DMS53 treated with DMSO at 0.1 percent for 48 hours (cell line): ENCODE measurements around the gene TSGA10IP.
A peak's percentile ranks its signal among the peaks of the same experiment; 100 is the strongest.
"Not testable (repeated sequence)": the region's sequence is repeated elsewhere in the genome, so short reads cannot be mapped to it uniquely, and the experiment has no call there.

Experiments used
- DNase-seq: peaks from one replicate; lab custom pipeline; 2025; ENCODE audit not compliant: unreplicated experiment; lab: John Stamatoyannopoulos, UW

The TSGA10IP gene

DNA sequence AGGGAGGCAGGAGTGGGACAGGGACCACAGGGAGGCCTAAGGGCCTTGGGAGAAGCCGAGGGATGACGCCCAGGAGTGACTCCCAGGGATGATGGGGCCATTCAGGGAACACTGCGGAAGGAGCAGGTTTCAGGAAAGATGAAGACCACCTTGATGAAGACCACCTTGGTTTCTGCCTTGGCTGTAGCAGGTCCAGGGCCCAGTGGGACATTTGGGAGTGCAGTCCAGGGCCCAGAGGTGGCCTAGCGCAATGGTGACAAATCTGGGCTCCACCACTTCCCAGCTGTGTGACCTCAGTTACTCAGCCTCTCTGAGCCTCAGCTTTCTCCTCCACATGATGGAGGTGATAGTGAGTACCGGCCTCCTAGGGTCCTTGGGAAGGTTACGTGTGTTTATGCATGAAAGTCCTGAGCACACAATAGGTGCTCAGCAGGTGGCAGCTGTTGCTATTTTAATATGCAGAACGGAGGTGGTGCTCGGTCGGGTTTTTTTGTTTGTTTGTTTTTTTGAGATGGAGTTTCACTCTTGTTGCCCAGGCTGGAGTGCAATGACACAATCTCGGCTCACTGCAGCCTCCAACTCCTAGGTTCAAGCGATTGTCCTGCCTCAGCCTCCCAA is 770 bp downstream of the TSGA10IP start:
- DNase-seq: no peak

DNA sequence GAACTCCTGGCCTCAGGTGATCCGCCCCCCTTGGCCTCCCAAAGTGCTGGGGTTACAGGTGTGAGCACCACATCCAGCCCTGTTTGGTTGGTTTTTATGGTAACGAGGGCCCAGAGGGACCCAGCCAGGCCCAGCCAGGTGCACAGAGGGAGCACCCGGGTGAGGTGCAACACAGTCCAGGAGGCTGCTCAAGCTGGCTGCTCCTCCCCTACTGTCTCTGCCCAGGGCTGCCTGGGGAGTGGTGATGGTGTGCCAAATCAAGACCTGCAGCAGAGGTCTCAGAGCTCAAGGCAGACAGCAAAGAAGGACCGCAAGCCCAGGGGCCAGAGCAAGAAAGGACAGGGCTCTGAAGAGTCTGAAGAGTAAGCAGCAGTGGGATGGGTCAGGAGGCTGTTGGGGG is 1.4 kb downstream of the TSGA10IP start:
- DNase-seq: no peak

- no peak for DNase-seq
These were observed 1.9 kb downstream of the TSGA10IP start for GRCh38 chr11:65947133-65947532.

DNA sequence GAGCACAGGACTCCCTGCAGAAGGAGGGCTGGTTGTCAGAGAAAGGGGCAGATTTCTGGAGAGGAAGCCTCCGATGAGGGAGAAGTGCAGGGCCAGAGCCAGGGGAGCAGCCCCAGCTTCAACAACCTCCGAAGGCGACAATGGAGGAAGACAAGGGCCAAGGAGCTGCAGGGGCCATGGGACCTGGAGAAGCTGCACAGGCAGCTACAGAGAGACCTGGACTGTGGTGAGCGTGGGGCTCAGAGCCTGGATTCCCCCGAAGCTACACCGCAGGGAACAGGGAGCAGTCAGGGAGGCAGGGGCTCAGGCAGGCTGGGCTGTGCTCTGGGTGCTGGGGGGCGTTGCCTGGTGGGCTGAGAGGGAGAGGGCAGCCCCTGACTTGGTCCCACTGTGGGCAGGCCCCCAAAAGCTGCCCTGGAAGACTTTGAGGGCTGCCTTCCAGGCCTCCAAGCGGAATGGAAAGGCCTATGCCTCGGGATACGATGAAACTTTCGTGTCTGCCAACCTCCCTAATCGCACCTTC is 2.4 kb downstream of the TSGA10IP start:
- DNase-seq: no peak

DNA sequence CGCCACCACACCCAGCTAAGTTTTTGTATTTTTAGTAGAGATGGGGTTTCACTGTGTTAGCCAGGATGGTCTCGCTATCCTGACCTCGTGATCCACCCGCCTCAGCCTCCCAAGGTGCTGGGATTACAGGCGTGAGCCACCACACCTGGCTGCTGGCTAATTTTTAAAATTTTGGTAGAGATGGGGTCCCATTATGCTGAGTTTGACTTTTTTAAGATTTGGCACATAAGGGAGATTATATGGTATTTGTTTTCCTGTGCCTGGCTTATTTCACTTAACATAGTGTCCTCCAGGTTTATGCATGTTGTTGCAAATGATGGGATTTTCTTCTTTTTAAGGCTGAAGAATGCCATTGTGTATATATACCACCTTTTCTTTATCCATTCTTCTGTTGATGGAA is 5.4 kb downstream of the TSGA10IP start:
- not testable (repeated sequence) for DNase-seq

- not testable (repeated sequence) for DNase-seq
These were observed 6.4 kb downstream of the TSGA10IP start for GRCh38 chr11:65951641-65952040.

- no peak for DNase-seq
These were observed 6.8 kb downstream of the TSGA10IP start for GRCh38 chr11:65952052-65952521.

DNA sequence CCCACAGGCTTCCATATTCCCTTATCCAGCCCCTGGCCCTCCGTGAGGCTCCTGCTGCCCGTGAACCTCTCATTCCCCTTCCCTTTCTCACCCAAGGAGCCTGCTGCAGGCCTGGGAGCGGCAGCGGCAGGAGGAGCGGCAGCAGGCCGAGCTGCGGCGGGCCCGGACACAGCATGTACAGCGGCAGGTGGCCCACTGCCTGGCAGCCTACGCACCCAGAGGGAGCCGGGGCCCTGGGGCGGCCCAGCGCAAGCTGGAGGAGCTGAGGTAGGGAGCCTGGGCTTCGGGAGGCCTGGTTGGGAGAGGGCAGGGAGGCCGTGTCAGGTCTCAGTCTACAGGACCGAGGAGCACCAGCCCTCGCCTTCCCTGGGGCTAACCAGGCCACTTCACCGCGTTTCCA is 8.2 kb downstream of the TSGA10IP start:
- no peak for DNase-seq

- DNase-seq: no peak
These were observed 9.5 kb downstream of the TSGA10IP start for GRCh38 chr11:65954771-65955170.

DNA sequence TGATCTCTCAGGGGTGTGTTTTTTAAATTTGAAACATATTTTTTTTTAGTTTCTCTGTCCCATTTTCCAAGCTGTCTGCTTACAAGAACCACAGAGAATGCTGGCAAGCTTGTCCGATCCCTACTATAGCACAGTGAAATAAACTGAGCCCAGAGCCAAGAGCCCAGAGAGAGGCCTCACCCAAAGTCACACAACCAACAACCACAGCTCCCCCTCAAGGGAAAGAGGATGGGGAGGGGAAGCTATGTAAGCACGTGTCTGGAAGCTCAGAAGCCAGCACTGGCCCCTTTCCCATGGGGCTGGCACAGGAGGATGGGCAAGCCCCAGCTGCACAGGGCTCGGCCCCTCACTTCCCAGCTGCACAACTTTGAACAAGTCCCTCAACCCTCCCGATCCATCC is 13.0 kb downstream of the TSGA10IP start:
- no peak for DNase-seq

DNA sequence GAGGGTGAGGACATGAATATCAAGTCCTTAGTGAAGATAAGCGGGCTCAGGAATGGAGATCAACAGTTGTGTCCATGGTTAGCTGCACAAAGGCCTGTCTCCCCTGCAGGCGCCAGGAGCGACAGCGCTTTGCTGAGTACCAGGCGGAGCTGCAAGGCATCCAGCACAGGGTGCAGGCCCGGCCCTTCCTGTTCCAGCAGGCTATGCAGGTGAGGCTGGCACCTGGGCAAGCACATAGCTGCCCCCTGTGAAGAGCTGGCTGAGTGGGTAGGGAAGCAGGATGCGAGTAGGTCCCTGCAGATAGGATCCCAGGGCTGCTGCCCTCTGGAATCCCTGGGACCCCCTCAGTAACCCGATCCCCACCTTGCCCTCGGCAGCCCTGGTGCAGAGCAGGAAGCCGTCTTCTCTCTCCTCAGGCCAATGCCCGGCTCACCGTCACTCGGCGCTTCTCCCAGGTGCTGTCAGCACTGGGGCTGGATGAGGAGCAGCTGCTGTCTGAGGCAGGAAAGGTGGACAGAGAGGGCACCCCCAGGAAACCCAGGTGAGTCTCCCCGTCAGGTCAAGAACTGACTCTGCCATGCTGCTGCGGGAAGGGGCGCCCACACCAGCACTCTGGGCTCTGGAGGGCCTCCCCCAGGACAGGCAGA is 13.6 kb downstream of the TSGA10IP start:
- no peak for DNase-seq

DNA sequence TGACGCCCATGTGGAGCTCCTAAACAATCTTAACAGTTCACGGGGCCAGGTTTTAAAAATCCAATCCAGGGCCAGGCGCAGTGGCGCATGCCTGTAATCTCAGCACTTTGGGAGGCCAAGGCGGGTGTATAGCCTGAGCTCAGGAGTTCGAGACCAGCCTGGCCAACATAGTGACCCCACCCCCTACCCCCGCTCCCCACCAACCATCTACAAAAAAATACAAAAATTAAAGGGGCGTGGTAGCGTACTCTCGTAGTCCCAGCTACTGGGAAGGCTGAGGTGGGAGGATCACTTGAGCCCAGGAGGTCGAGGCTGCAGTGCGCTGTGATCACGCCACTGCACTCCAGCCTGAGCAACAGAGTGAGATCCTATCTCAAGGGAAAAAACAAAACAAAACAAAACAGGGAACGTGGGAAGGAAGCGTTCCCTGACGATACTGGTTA is 15.6 kb downstream of the TSGA10IP start:
- DNase-seq: no peak

DNA sequence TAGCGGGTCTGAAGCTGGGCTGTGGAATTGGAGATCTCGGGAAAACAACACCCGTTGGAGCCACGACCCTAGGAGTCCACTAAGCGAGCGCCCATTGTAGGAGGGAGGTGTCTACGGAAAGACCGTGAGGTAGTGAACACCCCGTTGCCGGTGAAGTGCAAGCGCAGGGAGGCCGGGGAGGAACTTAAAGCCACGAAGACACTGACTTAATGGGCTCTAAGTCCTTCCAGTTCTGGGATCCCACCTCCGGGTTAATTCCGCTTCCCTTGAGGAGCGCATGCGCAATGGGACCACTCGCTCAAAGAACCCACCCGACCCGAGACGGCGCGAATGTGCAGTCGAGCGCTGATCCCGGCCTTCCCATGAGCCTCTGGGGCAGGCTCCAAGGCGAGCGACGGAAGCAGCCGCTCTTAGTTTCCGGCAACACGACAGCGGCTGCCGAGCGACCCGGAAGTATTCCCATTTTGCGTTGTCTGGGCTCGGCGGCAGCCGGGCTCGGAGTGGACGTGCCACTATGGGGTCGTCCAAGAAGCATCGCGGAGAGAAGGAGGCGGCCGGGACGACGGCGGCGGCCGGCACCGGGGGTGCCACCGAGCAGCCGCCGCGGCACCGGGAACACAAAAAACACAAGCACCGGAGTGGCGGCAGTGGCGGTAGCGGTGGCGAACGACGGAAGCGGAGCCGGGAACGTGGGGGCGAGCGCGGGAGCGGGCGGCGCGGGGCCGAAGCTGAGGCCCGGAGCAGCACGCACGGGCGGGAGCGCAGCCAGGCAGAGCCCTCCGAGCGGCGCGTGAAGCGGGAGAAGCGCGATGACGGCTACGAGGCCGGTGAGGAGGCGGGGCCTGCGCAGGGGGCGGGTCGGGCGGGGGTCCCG is 16.2 kb downstream of the TSGA10IP start, which contains the start of gene SART1:
TSS of gene SART1 (plus strand) at position 468 of the 874 bp plus-strand sequence. CDS start at position 515, 47 bp downstream.
- peak; percentile 95 for DNase-seq

- DNase-seq: no peak
These were observed 16.9 kb downstream of the TSGA10IP start for GRCh38 chr11:65962141-65962564.

DNA sequence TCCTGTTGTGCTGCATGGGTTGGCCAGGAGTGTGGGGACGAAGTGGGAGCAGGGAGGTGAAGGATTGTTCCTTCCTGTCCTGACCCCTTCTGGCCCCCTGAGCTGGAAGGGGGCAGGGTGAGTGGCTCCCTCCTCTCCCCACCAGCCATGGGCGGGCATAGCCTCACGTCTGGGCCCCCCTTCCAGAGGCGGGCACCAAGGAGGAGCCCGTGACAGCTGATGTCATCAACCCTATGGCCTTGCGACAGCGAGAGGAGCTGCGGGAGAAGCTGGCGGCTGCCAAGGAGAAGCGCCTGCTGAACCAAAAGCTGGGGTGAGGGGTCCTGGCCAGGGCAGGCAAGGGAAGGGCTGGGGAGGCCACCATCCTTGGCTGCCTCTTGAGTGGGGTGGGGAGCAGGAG is 19.6 kb downstream of the TSGA10IP start:
- DNase-seq: no peak

- no peak for DNase-seq
These were observed 20.9 kb downstream of the TSGA10IP start for GRCh38 chr11:65965986-65966762.

DNA sequence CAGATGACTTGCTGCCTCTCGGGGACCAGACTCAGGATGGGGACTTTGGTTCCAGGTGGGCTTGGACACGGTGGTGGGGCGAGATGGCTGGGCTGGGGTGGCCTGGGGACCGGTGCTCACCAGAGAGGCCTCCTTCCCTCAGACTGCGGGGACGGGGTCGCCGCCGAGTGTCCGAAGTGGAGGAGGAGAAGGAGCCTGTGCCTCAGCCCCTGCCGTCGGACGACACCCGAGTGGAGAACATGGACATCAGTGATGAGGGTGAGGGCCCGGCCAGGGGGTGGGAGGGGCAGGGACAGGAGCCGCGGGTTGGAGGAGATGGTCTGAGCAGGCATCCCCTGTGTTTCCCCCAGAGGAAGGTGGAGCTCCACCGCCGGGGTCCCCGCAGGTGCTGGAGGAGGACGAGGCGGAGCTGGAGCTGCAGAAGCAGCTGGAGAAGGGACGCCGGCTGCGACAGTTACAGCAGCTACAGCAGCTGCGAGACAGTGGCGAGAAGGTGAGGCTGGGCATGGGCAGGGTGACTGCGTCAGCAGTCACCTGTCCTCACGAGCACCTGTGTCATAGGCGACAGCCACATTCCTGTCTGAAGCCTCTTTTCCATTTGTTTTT is 22.2 kb downstream of the TSGA10IP start:
- no peak for DNase-seq

DNA sequence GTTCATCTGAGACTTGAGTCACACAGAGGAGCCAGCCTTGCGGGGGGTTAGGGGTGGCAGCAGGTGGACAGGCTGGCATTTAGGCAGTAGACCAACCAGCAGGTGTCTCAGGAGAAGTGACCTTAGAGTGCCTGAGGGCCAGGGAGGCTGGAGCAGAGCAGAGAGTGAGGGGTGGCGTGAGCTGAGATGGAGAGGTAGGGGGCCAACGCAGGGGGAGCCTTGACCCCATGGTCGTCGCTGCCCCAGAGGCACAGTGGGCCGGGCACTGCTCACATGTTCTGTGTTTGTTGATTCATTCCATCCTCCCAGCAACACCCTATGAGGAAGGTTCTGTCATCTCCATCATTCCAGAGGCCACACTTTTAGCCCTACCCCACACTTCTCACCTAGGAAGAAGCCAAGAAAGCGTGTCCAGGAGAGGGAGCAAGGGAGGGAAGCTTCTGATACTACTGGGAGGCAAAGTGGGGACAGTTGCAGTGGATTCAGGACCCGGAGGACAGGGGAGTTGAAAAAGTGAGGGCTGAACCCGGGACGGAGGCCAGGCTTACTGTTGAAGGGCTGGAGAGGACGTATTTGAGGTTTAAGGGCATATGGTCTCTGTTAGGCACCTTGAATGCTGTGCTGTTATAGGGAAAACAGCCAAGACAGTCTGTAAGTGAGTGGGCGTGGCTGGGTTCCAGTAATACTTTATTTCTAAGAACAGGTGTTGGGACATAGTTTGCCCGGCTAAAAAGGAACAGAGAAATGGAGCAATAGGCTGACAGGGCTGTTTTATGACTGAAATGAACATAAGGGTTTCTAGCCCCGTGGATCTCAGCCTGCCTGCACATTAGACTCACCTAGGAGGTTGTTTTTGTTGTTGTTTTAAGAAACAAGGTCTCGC is 23.6 kb downstream of the TSGA10IP start:
- DNase-seq: no peak

- no peak for DNase-seq
These were observed 26.8 kb downstream of the TSGA10IP start for GRCh38 chr11:65972116-65972515.
